ENCODE results near the gene USP48.

- TF ChIP-seq POLR2AphosphoS5 (IDR thresholded peaks at IDR 0.05) (peak in 2 of 3 donors; percentile 16 to 74), POLR2A (IDR thresholded peaks at IDR 0.05) (no peak), CTCF (IDR thresholded peaks at IDR 0.05 in 8 of 11, conservative IDR thresholded peaks at IDR 0.05 in 3 of 11) (peak; percentile 71 to 98 (median 92))
Observed at GRCh38 chr1:21659099-21659923, 123.6 kb downstream of the USP48 start.

Data from spleen (tissue), 7 donors.